NAMALWA (cell line): ENCODE results near the gene ARPC1A.
"Not testable (repeated sequence)": the region's sequence is repeated elsewhere in the genome, so short reads cannot be mapped to it uniquely, and the experiment has no call there.

Source experiments
- DNase-seq: peaks from one replicate; pipeline ENCODE4 v3.0.0-alpha.2; 2015; ENCODE audit warnings: low spot score

Gene ARPC1A

GRCh38 chr7:99322659-99323058, 3.0 kb upstream of the ARPC1A start:
- not testable (repeated sequence) for DNase-seq

- no peak for DNase-seq
Measured at GRCh38 chr7:99324559-99324958, 1.1 kb upstream of the ARPC1A start.

GRCh38 chr7:99325001-99325493, 651 bp upstream of the ARPC1A start:
- DNase-seq, result no peak

GRCh38 chr7:99326408-99326782, 697 bp downstream of the ARPC1A start:
- peak; percentile 27 for DNase-seq

- DNase-seq, result not testable (repeated sequence)
Measured at GRCh38 chr7:99330314-99330961, 4.7 kb downstream of the ARPC1A start.

- DNase-seq, result no peak
Measured at GRCh38 chr7:99331002-99331401, 5.3 kb downstream of the ARPC1A start.

GRCh38 chr7:99339595-99339994, 13.9 kb downstream of the ARPC1A start:
- DNase-seq, result no peak

GRCh38 chr7:99340659-99341058, 15.0 kb downstream of the ARPC1A start:
- DNase-seq, result no peak

GRCh38 chr7:99344061-99344647, 18.5 kb downstream of the ARPC1A start:
- DNase-seq, result no peak

GRCh38 chr7:99350641-99351040, 24.9 kb downstream of the ARPC1A start:
- DNase-seq, result not testable (repeated sequence)

GRCh38 chr7:99352247-99352646, 26.5 kb downstream of the ARPC1A start:
- no peak for DNase-seq

GRCh38 chr7:99355098-99355497, 29.4 kb downstream of the ARPC1A start:
- DNase-seq, result no peak

- DNase-seq, result no peak
Measured at GRCh38 chr7:99357701-99358490, 32.2 kb downstream of the ARPC1A start.

GRCh38 chr7:99358521-99358920, 32.8 kb downstream of the ARPC1A start:
- not testable (repeated sequence) for DNase-seq

GRCh38 chr7:99359465-99360154, 33.9 kb downstream of the ARPC1A start:
- no peak for DNase-seq

GRCh38 chr7:99362801-99363200, 37.1 kb downstream of the ARPC1A start:
- no peak for DNase-seq

- no peak for DNase-seq
Measured at GRCh38 chr7:99363286-99363685, 37.6 kb downstream of the ARPC1A start.

GRCh38 chr7:99365318-99366141, 39.8 kb downstream of the ARPC1A start:
- peak; percentile 57 for DNase-seq

GRCh38 chr7:99366646-99367045, 40.9 kb downstream of the ARPC1A start:
- no peak for DNase-seq

- DNase-seq, result no peak
Measured at GRCh38 chr7:99368750-99369389, 43.2 kb downstream of the ARPC1A start.

GRCh38 chr7:99369767-99370391, 44.2 kb downstream of the ARPC1A start:
- DNase-seq, result no peak
